ENCODE measurements around the gene COL11A2. TPM values are rescaled to one million over a fixed set of nuclear protein-coding genes. Genes with fewer than 3 reads are reported as not detected.

Gene COL11A2
- total RNA-seq, 1 experiment from 2014 or later = 3.7 TPM

GRCh38 chr6:33187809-33188208 is 4.5 kb downstream of the COL11A2 start (continued):
- no peak for TF ChIP-seq STAT6 (CRISPR knock-in tag; conservative IDR thresholded peaks at IDR 0.05; ENCODE audit: low read depth)
- no peak for TF ChIP-seq ZNF138 (CRISPR knock-in tag; conservative IDR thresholded peaks at IDR 0.05)
- no peak for TF ChIP-seq NR1H2 (CRISPR knock-in tag; IDR thresholded peaks at IDR 0.05)
- TF ChIP-seq ZNF532 (CRISPR knock-in tag; IDR thresholded peaks at IDR 0.05; ENCODE audit: borderline replicate concordance) = no peak
- TF ChIP-seq ZNF317 (CRISPR knock-in tag; IDR thresholded peaks at IDR 0.05; ENCODE audit: borderline replicate concordance, low read depth) = no peak
- no peak for TF ChIP-seq ESRRA (CRISPR knock-in tag; IDR thresholded peaks at IDR 0.05; ENCODE audit: borderline replicate concordance)
- TF ChIP-seq ARID4B (CRISPR knock-in tag; IDR thresholded peaks at IDR 0.05; ENCODE audit: borderline replicate concordance) = no peak
- no peak for TF ChIP-seq USF2 (CRISPR knock-in tag; IDR thresholded peaks at IDR 0.05)
- TF ChIP-seq ZNF121 (CRISPR knock-in tag; IDR thresholded peaks at IDR 0.05) = no peak
- TF ChIP-seq PRDM15 (CRISPR knock-in tag; IDR thresholded peaks at IDR 0.05) = no peak
